Astrocyte (in vitro differentiated cells and primary cell): ENCODE results near the gene KIAA1549.

Source experiments
- EZH2 ChIP-seq: IDR thresholded peaks from 2 replicates; pipeline ENCODE4 v1.6.1; 2012; ENCODE audit warnings: mild to moderate bottlenecking, low read length, inconsistent platforms; ENCODE audit not compliant: insufficient read depth
- TF ChIP-seq, protein P1 (sequence below): IDR thresholded peaks from 2 replicates; pipeline ENCODE4 v1.5.1; 2011; ENCODE audit warnings: low read depth, mild to moderate bottlenecking, inconsistent platforms, low read length, moderate library complexity; ENCODE audit not compliant: insufficient read depth

GRCh38 chr7:138829335-138829734 is 151.9 kb downstream of the KIAA1549 start:
- TF ChIP-seq, protein P1, sequence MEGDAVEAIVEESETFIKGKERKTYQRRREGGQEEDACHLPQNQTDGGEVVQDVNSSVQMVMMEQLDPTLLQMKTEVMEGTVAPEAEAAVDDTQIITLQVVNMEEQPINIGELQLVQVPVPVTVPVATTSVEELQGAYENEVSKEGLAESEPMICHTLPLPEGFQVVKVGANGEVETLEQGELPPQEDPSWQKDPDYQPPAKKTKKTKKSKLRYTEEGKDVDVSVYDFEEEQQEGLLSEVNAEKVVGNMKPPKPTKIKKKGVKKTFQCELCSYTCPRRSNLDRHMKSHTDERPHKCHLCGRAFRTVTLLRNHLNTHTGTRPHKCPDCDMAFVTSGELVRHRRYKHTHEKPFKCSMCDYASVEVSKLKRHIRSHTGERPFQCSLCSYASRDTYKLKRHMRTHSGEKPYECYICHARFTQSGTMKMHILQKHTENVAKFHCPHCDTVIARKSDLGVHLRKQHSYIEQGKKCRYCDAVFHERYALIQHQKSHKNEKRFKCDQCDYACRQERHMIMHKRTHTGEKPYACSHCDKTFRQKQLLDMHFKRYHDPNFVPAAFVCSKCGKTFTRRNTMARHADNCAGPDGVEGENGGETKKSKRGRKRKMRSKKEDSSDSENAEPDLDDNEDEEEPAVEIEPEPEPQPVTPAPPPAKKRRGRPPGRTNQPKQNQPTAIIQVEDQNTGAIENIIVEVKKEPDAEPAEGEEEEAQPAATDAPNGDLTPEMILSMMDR: no peak
- no peak for TF ChIP-seq EZH2
